Thyroid gland (tissue), 4 donors: ENCODE results near the gene TRAPPC1.

Experiments
- POLR2A ChIP-seq, 2 donors: fragments of 450-650 bp; IDR thresholded peaks; one replicate each; pipeline ENCODE4 v1.6.1; 2017; ENCODE audit warnings: antibody characterized with exemption in 2 of 2, mild to moderate bottlenecking in 2 of 2, moderate library complexity in 1 of 2
- TF ChIP-seq, protein P1 (sequence below), 6 experiments: fragments of 200-600 bp in 3 of 6; fragments of 450-650 bp in 3 of 6; sonication (generic) in 3 of 6; IDR thresholded peaks; one replicate each; pipeline ENCODE4 v1.5.1; 2016 to 2019; ENCODE audit warnings: antibody characterized with exemption in 6 of 6, mild to moderate bottlenecking in 2 of 6, inconsistent platforms in 1 of 6, moderate library complexity in 1 of 6

DNA sequence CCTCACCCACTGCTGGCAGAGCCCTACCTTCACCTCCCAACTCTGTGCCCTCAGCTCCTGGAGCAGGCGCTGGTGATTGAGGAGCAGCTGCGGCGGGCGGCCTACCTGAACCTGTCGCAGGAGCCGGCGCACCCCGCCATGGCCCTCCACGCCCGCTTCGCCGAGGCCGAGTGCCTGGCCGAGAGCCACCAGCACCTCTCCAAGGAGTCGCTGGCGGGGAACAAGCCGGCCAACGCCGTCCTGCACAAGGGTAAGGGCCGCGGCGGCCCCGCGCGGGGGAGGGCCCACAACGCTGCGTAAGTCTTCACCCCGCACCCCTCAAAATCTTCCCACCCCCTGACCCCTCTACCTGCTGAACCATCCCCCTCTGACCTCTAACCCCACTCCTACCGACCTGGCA is 22.7 kb downstream of the TRAPPC1 start:
- TF ChIP-seq, protein P1, sequence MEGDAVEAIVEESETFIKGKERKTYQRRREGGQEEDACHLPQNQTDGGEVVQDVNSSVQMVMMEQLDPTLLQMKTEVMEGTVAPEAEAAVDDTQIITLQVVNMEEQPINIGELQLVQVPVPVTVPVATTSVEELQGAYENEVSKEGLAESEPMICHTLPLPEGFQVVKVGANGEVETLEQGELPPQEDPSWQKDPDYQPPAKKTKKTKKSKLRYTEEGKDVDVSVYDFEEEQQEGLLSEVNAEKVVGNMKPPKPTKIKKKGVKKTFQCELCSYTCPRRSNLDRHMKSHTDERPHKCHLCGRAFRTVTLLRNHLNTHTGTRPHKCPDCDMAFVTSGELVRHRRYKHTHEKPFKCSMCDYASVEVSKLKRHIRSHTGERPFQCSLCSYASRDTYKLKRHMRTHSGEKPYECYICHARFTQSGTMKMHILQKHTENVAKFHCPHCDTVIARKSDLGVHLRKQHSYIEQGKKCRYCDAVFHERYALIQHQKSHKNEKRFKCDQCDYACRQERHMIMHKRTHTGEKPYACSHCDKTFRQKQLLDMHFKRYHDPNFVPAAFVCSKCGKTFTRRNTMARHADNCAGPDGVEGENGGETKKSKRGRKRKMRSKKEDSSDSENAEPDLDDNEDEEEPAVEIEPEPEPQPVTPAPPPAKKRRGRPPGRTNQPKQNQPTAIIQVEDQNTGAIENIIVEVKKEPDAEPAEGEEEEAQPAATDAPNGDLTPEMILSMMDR (IDR thresholded peaks at IDR 0.05): no peak
- TF ChIP-seq POLR2A (IDR thresholded peaks at IDR 0.05): no peak
